GM21381 (cell line): ENCODE results near the gene MEGF9.

Experiments used
- ATAC-seq: cut with Tn5 transposase; IDR thresholded peaks from one replicate; pipeline ENCODE4 v1.9.1; 2021; ENCODE audit warnings: mild to moderate bottlenecking, moderate library complexity; ENCODE audit not compliant: unreplicated experiment

MEGF9 gene

GRCh38 chr9:120708526-120709224 is 5.6 kb downstream of the MEGF9 start:
- ATAC-seq = no peak

GRCh38 chr9:120707170-120707569 is 7.1 kb downstream of the MEGF9 start:
- no peak for ATAC-seq

- ATAC-seq = no peak
These were observed 9.1 kb downstream of the MEGF9 start for GRCh38 chr9:120705174-120705573.

GRCh38 chr9:120702075-120702474 is 12.2 kb downstream of the MEGF9 start:
- no peak for ATAC-seq

GRCh38 chr9:120701248-120701647 is 13.0 kb downstream of the MEGF9 start:
- no peak for ATAC-seq

- ATAC-seq = no peak
These were observed 15.5 kb downstream of the MEGF9 start for GRCh38 chr9:120698766-120699165.

GRCh38 chr9:120697448-120697847 is 16.8 kb downstream of the MEGF9 start:
- no peak for ATAC-seq

- no peak for ATAC-seq
These were observed 17.6 kb downstream of the MEGF9 start for GRCh38 chr9:120696551-120697230.

- no peak for ATAC-seq
These were observed 19.7 kb downstream of the MEGF9 start for GRCh38 chr9:120694559-120694958.

- ATAC-seq = peak; percentile 66
These were observed 20.6 kb downstream of the MEGF9 start for GRCh38 chr9:120693700-120694008.

- peak; percentile 53 for ATAC-seq
These were observed 21.2 kb downstream of the MEGF9 start for GRCh38 chr9:120692901-120693699.

- no peak for ATAC-seq
These were observed 23.9 kb downstream of the MEGF9 start for GRCh38 chr9:120690372-120690771.

GRCh38 chr9:120689860-120690259 is 24.4 kb downstream of the MEGF9 start:
- ATAC-seq = no peak

GRCh38 chr9:120688758-120689157 is 25.5 kb downstream of the MEGF9 start:
- ATAC-seq = no peak

GRCh38 chr9:120683150-120683549 is 31.1 kb downstream of the MEGF9 start:
- no peak for ATAC-seq

- no peak for ATAC-seq
These were observed 33.1 kb downstream of the MEGF9 start for GRCh38 chr9:120681121-120681520.

- ATAC-seq = no peak
These were observed 33.7 kb downstream of the MEGF9 start for GRCh38 chr9:120680579-120680978.

GRCh38 chr9:120680161-120680560 is 34.1 kb downstream of the MEGF9 start:
- no peak for ATAC-seq

- no peak for ATAC-seq
These were observed 36.3 kb downstream of the MEGF9 start for GRCh38 chr9:120677965-120678364.

- ATAC-seq = no peak
These were observed 37.4 kb downstream of the MEGF9 start for GRCh38 chr9:120676767-120677402.

GRCh38 chr9:120668399-120668798 is 45.9 kb downstream of the MEGF9 start:
- ATAC-seq = no peak
